ENCODE measurements around the gene CES1.
"Not testable (repeated sequence)": the region's sequence is repeated elsewhere in the genome, so short reads cannot be mapped to it uniquely, and the experiment has no call there.

Gene CES1

GRCh38 chr16:55817236-55817912 is 15.5 kb downstream of the CES1 start:
- no peak for DNase-seq
- TF ChIP-seq EZH2 (IDR thresholded peaks at IDR 0.05; ENCODE audit: borderline replicate concordance, low read depth, low read length, severe bottlenecking) (no peak), CTCF (IDR thresholded peaks at IDR 0.05; ENCODE audit: borderline replicate concordance, extremely low read depth, low read length, poor library complexity, severe bottlenecking) (no peak)
- H3K79me2 ChIP-seq (ENCODE audit: insufficient read depth, low read length), result no peaks in the 10 kb centered on the region

GRCh38 chr16:55816222-55816621 is 16.7 kb downstream of the CES1 start:
- H3K9ac ChIP-seq (ENCODE audit: low read depth, low read length); H3K9me3 ChIP-seq (ENCODE audit: insufficient read depth, low read length, severe bottlenecking); H3K4me2 ChIP-seq (ENCODE audit: insufficient read depth, low read length); H4K20me1 ChIP-seq (ENCODE audit: insufficient read depth, low read length); ATAC-seq (ENCODE audit: insufficient read depth, low read depth); H3K36me3 ChIP-seq (ENCODE audit: insufficient read depth, low read length); H3K27ac ChIP-seq (ENCODE audit: low read length); DNase-seq; H2AFZ ChIP-seq (ENCODE audit: low read depth, low read length); H3K4me3 ChIP-seq (ENCODE audit: low read depth in 1 of 2, low read length in 2 of 2); H3K27me3 ChIP-seq (ENCODE audit: insufficient read depth, low read length, poor library complexity); H3K4me1 ChIP-seq (ENCODE audit: insufficient read depth, low read length); H3K79me2 ChIP-seq (ENCODE audit: insufficient read depth, low read length): not testable (repeated sequence)

More at GRCh38 chr16:55817236-55817912, 15.5 kb downstream of the CES1 start:
- H3K9ac ChIP-seq (ENCODE audit: low read depth, low read length), result no peak overlapping the region
- ATAC-seq (ENCODE audit: insufficient read depth, low read depth), result no peak
- no peaks in the 10 kb centered on the region for H3K4me1 ChIP-seq (ENCODE audit: insufficient read depth, low read length)
- H4K20me1 ChIP-seq (ENCODE audit: insufficient read depth, low read length), result no peaks in the 10 kb centered on the region
- no peak overlapping the region for H2AFZ ChIP-seq (ENCODE audit: low read depth, low read length)
- no peak overlapping the region for H3K4me2 ChIP-seq (ENCODE audit: insufficient read depth, low read length)
- no peak overlapping the region for H3K4me3 ChIP-seq (ENCODE audit: low read depth in 1 of 2, low read length in 2 of 2)
- no peaks in the 10 kb centered on the region for H3K9me3 ChIP-seq (ENCODE audit: insufficient read depth, low read length, severe bottlenecking)
- no peak overlapping the region for H3K27ac ChIP-seq (ENCODE audit: low read length)
- H3K27me3 ChIP-seq (ENCODE audit: insufficient read depth, low read length, poor library complexity), result no peaks in the 10 kb centered on the region
- no peaks in the 10 kb centered on the region for H3K36me3 ChIP-seq (ENCODE audit: insufficient read depth, low read length)

GRCh38 chr16:55815320-55815719 is 17.6 kb downstream of the CES1 start:
- H3K36me3 ChIP-seq (ENCODE audit: insufficient read depth, low read length), result no peaks in the 10 kb centered on the region
- H2AFZ ChIP-seq (ENCODE audit: low read depth, low read length), result no peak overlapping the region
- no peak overlapping the region for H3K27ac ChIP-seq (ENCODE audit: low read length)
- peaks cover 3% of the 10 kb centered on the region for H3K27me3 ChIP-seq (ENCODE audit: insufficient read depth, low read length, poor library complexity)
- H3K79me2 ChIP-seq (ENCODE audit: insufficient read depth, low read length), result no peaks in the 10 kb centered on the region
- no peaks in the 10 kb centered on the region for H3K9me3 ChIP-seq (ENCODE audit: insufficient read depth, low read length, severe bottlenecking)
- H3K4me1 ChIP-seq (ENCODE audit: insufficient read depth, low read length), result no peaks in the 10 kb centered on the region
- no peak for DNase-seq
- TF ChIP-seq EZH2 (IDR thresholded peaks at IDR 0.05; ENCODE audit: borderline replicate concordance, low read depth, low read length, severe bottlenecking) (no peak), CTCF (IDR thresholded peaks at IDR 0.05; ENCODE audit: borderline replicate concordance, extremely low read depth, low read length, poor library complexity, severe bottlenecking) (no peak)
- H3K9ac ChIP-seq (ENCODE audit: low read depth, low read length), result no peak overlapping the region
- no peak for ATAC-seq (ENCODE audit: insufficient read depth, low read depth)
- H3K4me3 ChIP-seq (ENCODE audit: low read depth in 1 of 2, low read length in 2 of 2), result no peak overlapping the region
- no peak overlapping the region for H3K4me2 ChIP-seq (ENCODE audit: insufficient read depth, low read length)
- H4K20me1 ChIP-seq (ENCODE audit: insufficient read depth, low read length), result no peaks in the 10 kb centered on the region; the same call in 1 of the 2 replicates

GRCh38 chr16:55814174-55814573 is 18.7 kb downstream of the CES1 start:
- not testable (repeated sequence) for H3K79me2 ChIP-seq (ENCODE audit: insufficient read depth, low read length); DNase-seq; H3K36me3 ChIP-seq (ENCODE audit: insufficient read depth, low read length); H3K27me3 ChIP-seq (ENCODE audit: insufficient read depth, low read length, poor library complexity); H3K27ac ChIP-seq (ENCODE audit: low read length); H2AFZ ChIP-seq (ENCODE audit: low read depth, low read length); H3K4me1 ChIP-seq (ENCODE audit: insufficient read depth, low read length); H3K4me3 ChIP-seq (ENCODE audit: low read depth in 1 of 2, low read length in 2 of 2); ATAC-seq (ENCODE audit: insufficient read depth, low read depth); H4K20me1 ChIP-seq (ENCODE audit: insufficient read depth, low read length); H3K4me2 ChIP-seq (ENCODE audit: insufficient read depth, low read length); H3K9ac ChIP-seq (ENCODE audit: low read depth, low read length); H3K9me3 ChIP-seq (ENCODE audit: insufficient read depth, low read length, severe bottlenecking)

- not testable (repeated sequence) for H3K4me1 ChIP-seq (ENCODE audit: insufficient read depth, low read length); ATAC-seq (ENCODE audit: insufficient read depth, low read depth); DNase-seq; H3K27me3 ChIP-seq (ENCODE audit: insufficient read depth, low read length, poor library complexity); H3K27ac ChIP-seq (ENCODE audit: low read length); H3K4me3 ChIP-seq (ENCODE audit: low read depth in 1 of 2, low read length in 2 of 2); H3K4me2 ChIP-seq (ENCODE audit: insufficient read depth, low read length); H3K79me2 ChIP-seq (ENCODE audit: insufficient read depth, low read length); H4K20me1 ChIP-seq (ENCODE audit: insufficient read depth, low read length); H3K36me3 ChIP-seq (ENCODE audit: insufficient read depth, low read length); H2AFZ ChIP-seq (ENCODE audit: low read depth, low read length); H3K9me3 ChIP-seq (ENCODE audit: insufficient read depth, low read length, severe bottlenecking); H3K9ac ChIP-seq (ENCODE audit: low read depth, low read length)
Observed at GRCh38 chr16:55813730-55814129, 19.2 kb downstream of the CES1 start.
